ENCODE data around the gene ADGRA1. TPM values are rescaled to one million over a fixed set of nuclear protein-coding genes. Genes with fewer than 3 reads are reported as not detected.

Gene ADGRA1
- polyA plus RNA-seq, 3 donors = not detected

DNA sequence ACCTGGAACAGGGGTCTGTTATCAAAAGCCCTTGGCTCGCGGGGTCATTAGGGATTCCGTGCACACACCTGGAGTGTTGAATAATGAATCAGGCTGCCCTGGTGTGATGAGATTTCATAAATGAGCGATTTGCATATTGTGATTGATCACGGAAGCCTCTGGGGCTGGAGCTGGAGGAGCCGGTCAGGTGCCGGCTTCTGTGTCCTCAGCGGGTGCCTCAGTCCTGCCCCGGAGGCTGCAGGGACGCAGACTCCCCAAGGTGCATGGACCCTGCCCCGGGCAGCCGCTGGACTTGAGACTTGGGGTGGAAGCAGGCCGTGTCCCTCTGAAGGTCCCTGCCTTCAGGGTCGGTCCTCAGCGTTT is 47.9 kb upstream of the ADGRA1 start:
- Histone ChIP-seq H2AFZ (ENCODE audit: insufficient read depth, low read depth, low read length, poor library complexity, severe bottlenecking) (no peak overlapping the region), H3K27me3 (ENCODE audit: control insufficient read depth in 2 of 2, insufficient read depth in 2 of 2, low read length in 2 of 2) (no peaks in the 10 kb centered on the region), H4K20me1 (ENCODE audit: insufficient read depth, low read length) (no peaks in the 10 kb centered on the region), H3K9me3 (replicated peaks in 1 of 2; ENCODE audit: control insufficient read depth in 1 of 2, insufficient read depth in 1 of 2, low read length in 2 of 2) (no peaks in the 10 kb centered on the region), H3K27ac (ENCODE audit: low read depth in 1 of 2, low read length in 2 of 2) (no peak overlapping the region), H3K9ac (ENCODE audit: insufficient read depth, low read length, poor library complexity, severe bottlenecking) (no peak overlapping the region), H3K4me1 (ENCODE audit: control insufficient read depth in 1 of 2, insufficient read depth in 2 of 2, low read length in 2 of 2) (no peaks in the 10 kb centered on the region), H3K4me2 (replicated peaks; ENCODE audit: extremely low read depth, low read length, poor library complexity, severe bottlenecking) (no peak overlapping the region), H3K4me3 (replicated peaks in 1 of 3; ENCODE audit: low read depth in 2 of 3, low read length in 3 of 3) (no peak overlapping the region), H3K36me3 (replicated peaks in 1 of 2; ENCODE audit: control insufficient read depth in 1 of 2, insufficient read depth in 2 of 2, low read length in 2 of 2) (no peaks in the 10 kb centered on the region), H3K79me2 (ENCODE audit: insufficient read depth, low read length) (no peaks in the 10 kb centered on the region)
- Mint-ChIP-seq H3K4me3 (no peak overlapping the region), H3K36me3 (no peaks in the 10 kb centered on the region), H3K9me3 (no peaks in the 10 kb centered on the region), H3K27ac (no peak overlapping the region), H3K4me1 (no peaks in the 10 kb centered on the region), H3K27me3 (ENCODE audit: low read depth in 3 of 3) (peaks cover 6 to 20% (median 8%) of the 10 kb centered on the region in 3 donors)
- 88% methylated on average over 15 of the region's 15 CpGs for WGBS (ENCODE audit: insufficient coverage)
- intact Hi-C loops (cut with micrococcal nuclease) = no loop called here
- DNase-seq = no peak
- TF ChIP-seq, protein P1, sequence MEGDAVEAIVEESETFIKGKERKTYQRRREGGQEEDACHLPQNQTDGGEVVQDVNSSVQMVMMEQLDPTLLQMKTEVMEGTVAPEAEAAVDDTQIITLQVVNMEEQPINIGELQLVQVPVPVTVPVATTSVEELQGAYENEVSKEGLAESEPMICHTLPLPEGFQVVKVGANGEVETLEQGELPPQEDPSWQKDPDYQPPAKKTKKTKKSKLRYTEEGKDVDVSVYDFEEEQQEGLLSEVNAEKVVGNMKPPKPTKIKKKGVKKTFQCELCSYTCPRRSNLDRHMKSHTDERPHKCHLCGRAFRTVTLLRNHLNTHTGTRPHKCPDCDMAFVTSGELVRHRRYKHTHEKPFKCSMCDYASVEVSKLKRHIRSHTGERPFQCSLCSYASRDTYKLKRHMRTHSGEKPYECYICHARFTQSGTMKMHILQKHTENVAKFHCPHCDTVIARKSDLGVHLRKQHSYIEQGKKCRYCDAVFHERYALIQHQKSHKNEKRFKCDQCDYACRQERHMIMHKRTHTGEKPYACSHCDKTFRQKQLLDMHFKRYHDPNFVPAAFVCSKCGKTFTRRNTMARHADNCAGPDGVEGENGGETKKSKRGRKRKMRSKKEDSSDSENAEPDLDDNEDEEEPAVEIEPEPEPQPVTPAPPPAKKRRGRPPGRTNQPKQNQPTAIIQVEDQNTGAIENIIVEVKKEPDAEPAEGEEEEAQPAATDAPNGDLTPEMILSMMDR (IDR thresholded peaks at IDR 0.05) = no peak

DNA sequence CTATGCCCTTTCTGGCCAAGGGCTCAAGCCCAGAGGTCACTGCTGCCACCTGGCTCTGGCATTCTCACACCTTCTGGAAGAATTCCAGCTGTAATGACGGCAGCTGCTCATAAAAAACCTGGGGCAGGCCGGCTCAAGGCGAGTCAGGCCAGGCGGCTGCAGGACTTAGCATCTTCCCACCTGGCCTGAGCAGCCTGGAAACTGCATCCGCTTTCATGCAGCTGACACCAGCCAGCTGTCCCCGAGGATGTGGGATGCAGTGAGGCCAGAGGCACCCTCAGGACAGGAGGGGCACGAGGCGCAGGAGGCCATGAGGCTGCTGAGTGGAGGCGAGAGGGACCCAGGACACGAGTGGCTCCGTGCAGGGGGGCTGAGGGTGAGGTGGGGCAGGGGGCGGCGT is 47.5 kb upstream of the ADGRA1 start:
- Histone ChIP-seq H3K36me3 (replicated peaks in 1 of 2; ENCODE audit: control insufficient read depth in 1 of 2, insufficient read depth in 2 of 2, low read length in 2 of 2) (no peaks in the 10 kb centered on the region), H4K20me1 (ENCODE audit: insufficient read depth, low read length) (no peaks in the 10 kb centered on the region), H3K27me3 (ENCODE audit: control insufficient read depth in 2 of 2, insufficient read depth in 2 of 2, low read length in 2 of 2) (no peaks in the 10 kb centered on the region), H3K27ac (ENCODE audit: low read depth in 1 of 2, low read length in 2 of 2) (no peak overlapping the region), H3K4me2 (replicated peaks; ENCODE audit: extremely low read depth, low read length, poor library complexity, severe bottlenecking) (no peak overlapping the region), H3K4me3 (replicated peaks in 1 of 3; ENCODE audit: low read depth in 2 of 3, low read length in 3 of 3) (no peak overlapping the region), H2AFZ (ENCODE audit: insufficient read depth, low read depth, low read length, poor library complexity, severe bottlenecking) (no peak overlapping the region), H3K79me2 (ENCODE audit: insufficient read depth, low read length) (no peaks in the 10 kb centered on the region), H3K9ac (ENCODE audit: insufficient read depth, low read length, poor library complexity, severe bottlenecking) (no peak overlapping the region), H3K9me3 (replicated peaks in 1 of 2; ENCODE audit: control insufficient read depth in 1 of 2, insufficient read depth in 1 of 2, low read length in 2 of 2) (no peaks in the 10 kb centered on the region), H3K4me1 (ENCODE audit: control insufficient read depth in 1 of 2, insufficient read depth in 2 of 2, low read length in 2 of 2) (no peaks in the 10 kb centered on the region)
- Mint-ChIP-seq H3K36me3 (no peaks in the 10 kb centered on the region), H3K27me3 (ENCODE audit: low read depth in 3 of 3) (peaks cover 5 to 20% (median 8%) of the 10 kb centered on the region in 3 donors), H3K4me3 (no peak overlapping the region), H3K27ac (no peak overlapping the region), H3K4me1 (no peaks in the 10 kb centered on the region), H3K9me3 (peaks cover 0 to 3% (median 0%) of the 10 kb centered on the region in 7 donors)
- DNase-seq = no peak
- intact Hi-C loops (cut with micrococcal nuclease) = no loop called here
- WGBS (ENCODE audit: insufficient coverage) = 78% methylated on average over 6 of the region's 13 CpGs
- TF ChIP-seq, protein P1 (IDR thresholded peaks at IDR 0.05) = no peak

Data from CD14-positive monocyte (primary cell).